Stimulated activated naive CD4-positive, alpha-beta T cell treated with Interleukin-2 at 50 U/mL for 16 hours (primary cell): ENCODE measurements around the gene RNF223.
"Not testable (repeated sequence)": the region's sequence is repeated elsewhere in the genome, so short reads cannot be mapped to it uniquely, and the experiment has no call there.

ENCODE experiments used
- DNase-seq: peaks from one replicate; lab custom pipeline; 2025; lab: John Stamatoyannopoulos, UW

The RNF223 gene

DNA sequence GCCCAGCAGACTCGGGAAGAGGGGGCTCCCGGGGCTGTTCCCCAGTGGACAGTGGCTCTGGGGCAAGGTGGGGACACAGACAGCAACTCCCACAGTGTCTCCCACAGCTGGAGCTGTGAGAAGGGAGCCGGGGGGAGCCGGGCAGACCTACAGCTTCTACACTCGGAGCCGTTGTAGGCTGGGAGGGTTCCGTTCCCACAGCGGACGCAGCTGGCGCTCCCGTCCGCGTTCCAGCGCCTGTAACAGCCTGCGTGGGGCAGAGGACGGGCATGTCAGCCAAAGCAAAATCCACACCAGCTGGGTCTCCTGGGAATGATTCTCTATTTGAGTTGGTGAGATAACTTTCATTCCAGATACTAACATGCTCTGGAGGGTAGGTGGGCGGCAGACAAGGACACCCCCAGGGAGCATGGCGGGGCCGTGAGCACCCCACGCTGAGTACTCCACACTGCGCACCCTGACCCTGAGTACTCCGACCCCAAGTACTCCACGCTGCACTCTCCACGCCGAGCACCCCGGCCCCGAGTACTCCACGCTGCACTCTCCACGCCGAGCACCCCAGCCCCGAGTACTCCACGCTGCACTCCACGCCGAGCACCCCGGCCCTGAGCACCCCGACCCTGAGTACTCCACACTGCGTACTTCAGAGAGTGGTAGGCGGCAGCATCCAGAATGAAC lies 13.4 kb upstream of the RNF223 start:
- DNase-seq: no peak

GRCh38 chr1:1086911-1087341 lies 12.8 kb upstream of the RNF223 start:
- no peak for DNase-seq

- DNase-seq: no peak
Measured at GRCh38 chr1:1085911-1086841, 12.1 kb upstream of the RNF223 start.

DNA sequence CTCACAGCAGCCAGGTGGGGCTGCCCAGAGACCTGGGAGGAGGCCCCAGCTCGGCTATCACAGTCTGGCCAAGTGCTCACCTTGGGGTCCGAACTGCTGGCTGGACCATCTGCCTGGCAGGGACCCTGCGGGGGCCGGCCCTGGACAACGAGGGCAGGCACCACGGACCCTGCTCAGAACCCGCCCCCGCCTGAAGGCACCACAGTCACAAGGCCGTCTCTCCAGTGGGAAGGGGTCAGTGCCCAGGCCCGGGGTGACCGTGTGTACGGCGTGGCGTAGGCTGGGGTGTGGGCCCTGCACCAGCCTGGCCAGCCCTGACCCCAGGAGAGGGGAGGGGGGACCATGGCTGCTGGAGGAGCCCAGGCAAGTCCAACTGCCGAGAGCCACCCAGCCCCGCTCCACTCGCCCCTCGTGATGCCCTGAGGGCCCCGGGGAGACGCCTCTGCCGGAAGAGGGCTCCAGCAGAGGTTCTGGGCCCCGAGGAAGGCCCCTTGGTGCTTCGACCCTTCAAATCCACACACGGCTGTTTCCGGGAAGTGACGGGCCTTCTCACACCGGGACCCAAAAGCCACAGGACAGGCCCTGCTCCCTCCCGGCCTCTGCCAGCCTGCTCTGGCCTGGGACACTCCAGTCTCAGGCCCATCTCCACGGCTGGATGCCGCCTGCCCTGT lies 11.2 kb upstream of the RNF223 start:
- no peak for DNase-seq

DNA sequence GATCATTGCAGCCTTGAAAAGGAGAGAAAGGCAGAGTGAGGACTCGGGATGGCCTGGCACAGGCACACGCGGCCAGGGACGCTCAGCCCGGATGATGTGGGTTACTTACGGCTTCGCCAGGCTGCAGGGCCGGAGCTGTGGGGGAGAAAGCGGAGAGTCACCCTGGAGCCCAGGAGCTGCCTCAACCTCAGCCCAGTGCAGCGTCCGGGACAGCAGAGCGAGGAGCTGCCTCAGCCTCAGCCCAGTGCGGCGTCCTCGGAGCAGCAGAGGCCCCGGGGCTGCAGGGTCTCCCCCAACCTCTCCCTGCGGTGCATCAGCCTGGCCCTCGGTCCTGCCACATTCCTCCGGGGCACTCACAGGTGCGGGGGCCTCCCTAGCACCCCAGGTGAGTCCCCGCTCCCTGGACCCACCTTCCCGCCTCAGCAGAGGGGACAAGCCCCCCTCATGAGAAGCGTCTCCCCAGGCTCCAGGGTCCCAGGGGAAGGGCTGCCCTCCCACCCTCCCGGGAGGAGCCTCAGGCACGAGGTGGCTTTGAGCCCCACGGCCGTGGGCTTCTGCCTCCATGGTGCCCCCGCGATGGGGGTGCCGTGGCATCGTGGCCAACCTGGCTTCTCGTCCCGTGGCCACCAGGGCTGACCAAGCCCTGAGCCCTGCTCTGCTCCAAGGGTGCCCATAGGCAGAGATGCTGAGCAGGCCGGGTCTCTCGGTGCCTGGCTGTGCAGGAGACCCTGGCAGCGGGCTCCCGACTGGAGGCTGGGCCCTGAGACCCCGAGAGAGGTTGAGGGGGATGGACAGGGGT lies 10.5 kb upstream of the RNF223 start:
- no peak for DNase-seq

DNA sequence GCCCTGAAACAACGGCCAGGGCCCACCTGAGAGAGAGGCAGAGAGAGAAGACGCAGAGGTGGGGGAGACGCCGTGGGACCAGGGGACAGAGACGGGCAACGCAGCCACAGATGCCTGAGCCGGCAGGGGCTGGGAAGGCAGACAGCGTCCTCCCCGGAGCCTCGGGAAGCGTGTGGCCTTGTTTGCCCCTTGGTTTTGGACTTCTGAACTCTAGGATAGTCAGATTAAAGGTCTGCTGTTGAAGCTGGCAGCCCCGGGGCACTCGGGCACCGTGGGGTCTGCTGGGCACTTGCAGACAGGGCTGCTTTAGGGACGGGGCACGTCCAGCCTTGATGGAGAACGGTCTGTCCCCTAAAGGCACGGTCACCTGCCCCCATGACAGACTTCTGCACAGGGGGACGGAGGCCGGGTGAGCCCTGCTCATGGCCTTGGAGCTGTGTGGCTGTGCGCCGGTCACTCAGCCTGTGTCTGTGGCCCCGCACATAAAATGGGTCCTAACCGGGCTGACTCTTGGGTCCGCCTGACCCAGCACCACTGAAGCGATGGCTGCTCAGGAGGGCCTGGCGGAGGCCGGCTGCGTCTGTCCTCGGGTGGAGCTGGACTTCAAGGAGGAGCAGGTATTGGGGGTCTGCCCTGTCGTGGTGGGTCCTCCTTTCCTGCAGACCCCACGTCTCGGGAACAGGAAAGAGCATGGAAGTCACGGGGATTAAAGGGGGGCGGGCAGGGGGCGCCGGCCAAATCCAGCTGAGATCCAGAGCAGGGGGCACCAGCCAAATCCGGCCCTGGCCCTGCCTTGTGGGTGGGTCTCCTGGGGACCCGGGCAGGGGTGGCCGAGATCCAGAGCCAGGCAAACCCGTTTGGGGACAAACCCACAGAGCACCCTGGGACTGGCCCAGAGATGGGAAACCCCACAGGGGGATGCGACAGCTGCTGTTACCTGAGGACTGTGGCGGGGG lies 9.6 kb upstream of the RNF223 start:
- DNase-seq: no peak

DNA sequence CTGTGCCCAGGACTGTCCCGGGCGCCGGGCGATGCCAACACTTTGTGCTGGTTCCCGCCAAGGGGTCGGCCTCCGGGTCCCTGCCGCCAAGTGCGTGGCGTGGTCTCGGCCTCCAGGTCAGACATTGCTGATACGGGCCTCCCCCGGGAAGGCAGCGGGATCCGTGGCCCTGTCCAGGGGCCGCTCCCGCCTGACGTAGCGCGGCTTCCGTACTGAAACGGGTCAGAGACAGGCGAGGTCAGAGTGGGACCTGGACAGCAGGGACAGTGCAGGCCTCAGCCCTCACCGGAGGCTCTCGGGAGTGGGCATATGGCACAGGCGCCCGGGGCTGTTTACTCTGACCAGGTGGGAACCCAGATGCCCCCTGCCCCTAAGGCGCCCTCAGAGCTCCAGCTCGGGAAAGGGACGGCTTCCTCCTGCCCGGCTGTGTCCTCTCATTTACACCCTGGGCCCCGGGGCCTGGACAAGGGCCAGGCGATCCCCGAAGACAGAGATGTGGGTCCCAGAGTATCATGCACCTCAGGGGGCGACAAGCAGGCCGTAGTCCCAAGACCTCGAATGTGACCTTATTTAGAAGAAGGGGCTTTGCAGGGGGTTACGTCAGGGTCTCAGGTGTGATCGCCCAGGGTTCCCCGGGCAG lies 8.8 kb upstream of the RNF223 start:
- DNase-seq: no peak

- no peak for DNase-seq
Measured at GRCh38 chr1:1082239-1082775, 8.2 kb upstream of the RNF223 start.

DNA sequence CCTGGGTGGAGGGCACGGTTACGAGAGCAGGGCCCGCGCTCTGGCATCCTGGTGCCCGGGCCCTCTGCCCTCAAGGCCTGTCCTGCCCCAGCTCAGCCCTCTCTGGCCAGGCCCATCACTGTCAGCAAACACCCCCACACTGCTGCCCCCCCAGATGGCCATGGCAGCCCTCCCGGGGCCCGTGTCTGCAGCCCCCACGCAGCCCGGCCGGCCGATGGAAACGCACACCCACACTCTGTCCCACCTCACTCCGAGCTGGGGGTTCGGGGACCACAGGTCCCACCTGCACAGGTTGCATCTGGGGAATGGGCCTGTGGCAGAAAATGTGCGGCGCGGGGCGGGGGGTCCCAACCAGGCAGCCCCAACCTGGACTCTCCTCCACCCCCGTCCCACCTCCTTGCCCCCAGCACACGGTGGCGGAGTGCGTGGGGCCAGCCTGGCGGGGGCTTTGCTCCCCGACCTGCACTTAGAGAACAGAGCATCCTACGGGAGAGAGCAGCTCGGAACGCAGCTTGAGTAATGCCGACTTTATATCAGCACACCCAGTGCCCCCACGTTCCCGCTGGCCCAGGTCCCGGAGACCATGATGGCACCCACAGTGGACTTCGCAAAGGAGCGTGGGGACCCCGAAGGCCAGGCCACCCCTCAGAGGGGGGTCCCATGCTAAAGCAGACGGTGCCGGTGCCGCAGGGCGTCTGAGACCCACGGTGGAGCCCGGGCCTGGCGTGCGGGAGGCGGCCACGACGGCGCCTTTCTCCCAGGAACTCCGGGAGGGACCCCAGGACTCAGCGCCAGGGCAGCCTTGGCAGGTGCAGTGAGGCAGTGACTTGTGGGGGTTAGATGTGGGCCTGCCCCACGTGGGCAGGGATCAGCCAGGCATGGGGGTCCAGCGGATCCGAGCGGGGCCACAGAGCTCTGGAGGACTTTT lies 7.5 kb upstream of the RNF223 start:
- no peak for DNase-seq

DNA sequence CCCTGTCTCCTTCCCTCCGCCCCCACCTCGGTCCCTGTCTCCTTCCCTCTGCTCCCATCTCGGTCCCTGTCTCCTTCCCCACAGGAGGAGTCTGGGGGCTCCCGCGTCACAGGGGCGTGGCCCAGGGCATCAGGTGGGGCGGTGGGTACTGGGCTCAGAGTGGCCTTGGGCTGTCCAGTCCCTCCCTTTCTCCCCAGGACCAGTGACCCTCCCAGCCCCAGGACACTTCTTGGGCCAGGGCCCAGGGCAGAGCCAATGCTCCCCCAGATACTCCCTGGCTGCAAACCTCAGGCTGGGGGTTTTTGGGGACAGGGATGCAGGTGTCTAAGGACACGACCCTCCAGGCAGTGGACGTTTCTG lies 6.8 kb upstream of the RNF223 start:
- no peak for DNase-seq

DNA sequence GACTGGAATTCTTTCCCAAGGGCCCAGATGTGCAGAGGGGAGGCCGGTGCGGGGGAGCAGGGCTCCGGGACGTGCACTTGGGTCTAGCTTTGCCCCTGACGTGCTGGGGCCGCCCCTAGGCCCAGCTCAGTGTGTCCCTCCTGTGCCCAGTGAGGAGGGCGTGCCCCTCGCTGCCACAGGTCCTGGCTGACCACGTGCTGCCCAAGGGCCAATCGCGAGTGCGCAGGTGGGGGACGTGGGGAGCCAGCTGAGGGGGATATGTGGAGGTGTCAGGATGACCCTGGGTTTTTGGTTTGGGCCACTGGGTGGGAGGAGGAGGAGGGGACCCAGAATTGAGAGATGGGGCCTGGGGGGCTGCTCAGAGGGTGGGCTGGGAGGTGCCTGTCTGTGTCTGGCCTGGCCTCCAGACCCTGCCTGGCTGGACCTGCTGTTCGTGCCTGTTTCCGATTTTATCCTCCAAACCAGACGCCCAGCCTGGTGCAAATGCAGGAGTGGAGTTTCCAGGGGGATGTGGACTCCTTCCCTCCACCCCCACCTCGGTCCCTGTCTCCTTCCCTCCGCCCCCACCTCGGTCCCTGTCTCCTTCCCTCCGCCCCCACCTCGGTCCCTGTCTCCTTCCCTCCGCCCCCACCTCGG lies 6.1 kb upstream of the RNF223 start:
- no peak for DNase-seq

DNA sequence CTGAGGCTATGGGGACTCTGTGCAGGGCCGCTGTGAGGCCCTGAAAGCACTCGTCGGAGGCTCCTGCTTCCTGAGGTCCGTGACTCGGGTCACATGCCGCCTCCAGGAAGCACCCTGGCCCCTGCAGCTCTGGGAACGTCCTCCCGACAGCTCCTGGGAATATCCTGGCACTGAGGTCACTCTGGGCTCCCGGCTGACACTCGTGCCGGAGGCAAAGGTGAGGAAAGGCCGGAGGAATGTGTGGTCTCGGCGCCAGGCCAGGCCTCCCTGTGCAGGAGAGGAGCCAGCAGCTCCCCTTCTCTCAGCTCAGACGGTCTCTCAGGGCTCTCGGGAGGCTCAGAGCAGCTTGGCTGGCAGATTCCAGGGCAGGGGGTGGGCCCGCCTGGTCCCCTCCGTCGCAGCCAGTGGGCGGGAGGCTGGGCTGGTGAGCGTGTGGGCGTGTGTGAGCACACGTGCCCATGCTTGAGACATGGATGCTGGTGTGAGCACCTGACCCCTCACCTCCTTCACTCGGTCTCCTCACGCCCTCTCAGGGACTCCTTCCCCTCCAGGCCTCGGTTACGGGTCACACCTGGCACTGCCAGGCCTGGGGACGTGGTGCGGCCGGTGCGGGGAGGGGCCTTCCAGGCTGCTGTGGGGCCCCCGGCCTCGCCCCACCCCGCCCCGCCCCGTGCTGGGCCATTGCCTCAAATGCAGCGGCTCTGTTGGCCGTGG lies 5.5 kb upstream of the RNF223 start:
- DNase-seq: peak; percentile 33

DNA sequence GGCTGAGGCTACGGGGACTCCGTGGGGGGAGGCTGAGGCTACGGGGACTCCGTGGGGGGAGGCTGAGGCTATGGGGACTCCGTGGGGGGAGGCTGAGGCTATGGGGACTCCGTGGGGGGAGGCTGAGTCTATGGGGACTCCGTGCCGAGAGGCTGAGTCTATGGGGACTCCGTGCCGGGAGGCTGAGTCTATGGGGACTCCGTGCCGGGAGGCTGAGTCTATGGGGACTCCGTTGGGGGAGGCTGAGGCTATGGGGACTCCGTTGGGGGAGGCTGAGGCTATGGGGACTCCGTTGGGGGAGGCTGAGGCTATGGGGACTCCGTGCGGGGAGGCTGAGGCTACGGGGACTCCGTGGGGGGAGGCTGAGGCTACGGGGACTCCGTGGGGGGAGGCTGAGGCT lies 3.3 kb upstream of the RNF223 start:
- not testable (repeated sequence) for DNase-seq

DNA sequence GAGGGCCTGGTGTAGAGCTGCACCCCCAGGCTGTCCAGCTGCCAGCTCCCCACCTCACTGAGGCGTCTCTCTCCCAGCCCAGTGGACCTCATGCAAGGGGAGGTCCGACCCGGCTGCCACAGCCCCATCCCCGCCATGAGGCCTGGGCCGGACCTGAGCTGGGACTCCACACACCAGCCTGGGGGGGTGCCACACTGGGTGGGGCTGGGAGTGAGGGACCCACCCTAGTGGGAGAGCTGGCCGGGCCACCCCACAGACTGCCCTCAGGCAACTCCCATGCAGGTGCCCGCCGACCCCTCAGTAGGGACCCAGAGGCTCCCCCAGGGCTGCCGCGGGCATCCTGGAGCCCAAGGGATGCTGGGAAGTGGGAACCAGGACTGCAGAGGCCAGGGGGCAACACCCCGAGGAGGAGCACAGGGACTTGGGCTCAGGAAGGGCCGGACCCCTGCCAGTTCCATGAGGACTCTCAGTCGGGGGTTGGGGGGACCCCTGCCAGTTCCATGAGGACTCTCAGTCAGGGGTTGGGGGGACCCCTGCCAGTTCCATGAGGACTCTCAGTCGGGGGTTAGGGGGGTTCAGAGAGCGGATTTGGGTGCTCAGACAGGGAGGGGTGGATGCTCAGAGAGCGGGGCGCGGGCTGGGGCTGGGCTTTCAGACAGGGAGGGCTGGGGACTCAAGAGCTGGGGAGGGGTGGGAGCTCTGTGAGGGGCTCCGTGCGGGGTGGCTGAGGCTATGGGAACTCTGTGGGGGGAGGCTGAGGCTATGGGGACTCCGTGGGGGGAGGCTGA lies 1.2 kb upstream of the RNF223 start:
- DNase-seq: no peak

- no peak for DNase-seq
Measured at GRCh38 chr1:1074631-1075147, 583 bp upstream of the RNF223 start.

GRCh38 chr1:1072849-1073742 lies 1.0 kb downstream of the RNF223 start:
- DNase-seq: no peak
